Measurements from ENCODE around the gene VIL1.

GRCh38 chr2:218421027-218421426, 2.1 kb downstream of the VIL1 start:
- no peak for TF ChIP-seq CTCF (IDR thresholded peaks at IDR 0.05; ENCODE audit: insufficient read depth, low read length, poor library complexity, severe bottlenecking)
- no peak for TF ChIP-seq EZH2phosphoT487 (conservative IDR thresholded peaks at IDR 0.05; ENCODE audit: low read length)

All from SU-DHL-6 (cell line).